ENCODE data around the gene FGF6.

GRCh38 chr12:4402996-4403395, 42.6 kb downstream of the FGF6 start:
- TF ChIP-seq CTCF (IDR thresholded peaks at IDR 0.05) (no peak), POLR2A (IDR thresholded peaks at IDR 0.05) (no peak)

Measured in esophagus squamous epithelium (tissue), 4 donors.